ENCODE data around the gene GRIK5.
A peak's percentile ranks its signal among the peaks of the same experiment; 100 is the strongest.

The GRIK5 gene

DNA sequence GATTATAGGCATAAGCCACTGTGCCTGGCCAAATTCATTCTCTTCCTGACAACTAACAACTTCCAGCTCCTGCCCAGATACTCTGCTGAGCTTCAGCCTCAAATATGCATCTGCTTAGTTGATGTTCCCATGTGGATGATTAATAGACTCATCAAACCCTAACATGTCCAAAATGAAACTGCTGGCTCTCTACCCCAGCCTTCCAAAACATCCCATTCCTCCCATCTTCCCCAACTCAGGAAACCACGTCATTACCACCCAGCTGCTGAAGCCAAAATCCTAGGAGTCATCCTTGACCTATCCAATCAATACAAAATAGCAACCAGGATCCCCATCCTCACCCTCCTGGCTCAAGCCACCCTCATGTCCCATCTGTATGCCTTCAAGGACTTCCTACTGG is 41.4 kb upstream of the GRIK5 start:
- no peak for TF ChIP-seq POLR2AphosphoS5 (IDR thresholded peaks at IDR 0.05; ENCODE audit: low read depth, low read length)
- no peak for TF ChIP-seq TAF1 (IDR thresholded peaks at IDR 0.05; ENCODE audit: borderline replicate concordance, insufficient read depth, low read length)
- TF ChIP-seq FOXP2 (optimal IDR thresholded peaks at IDR 0.05; ENCODE audit: borderline replicate concordance, extremely low read depth, extremely low read length, insufficient read depth): no peak
- no peak for TF ChIP-seq SIN3A (IDR thresholded peaks at IDR 0.05; ENCODE audit: borderline replicate concordance, insufficient read depth, low read length)
- TF ChIP-seq, protein P1, sequence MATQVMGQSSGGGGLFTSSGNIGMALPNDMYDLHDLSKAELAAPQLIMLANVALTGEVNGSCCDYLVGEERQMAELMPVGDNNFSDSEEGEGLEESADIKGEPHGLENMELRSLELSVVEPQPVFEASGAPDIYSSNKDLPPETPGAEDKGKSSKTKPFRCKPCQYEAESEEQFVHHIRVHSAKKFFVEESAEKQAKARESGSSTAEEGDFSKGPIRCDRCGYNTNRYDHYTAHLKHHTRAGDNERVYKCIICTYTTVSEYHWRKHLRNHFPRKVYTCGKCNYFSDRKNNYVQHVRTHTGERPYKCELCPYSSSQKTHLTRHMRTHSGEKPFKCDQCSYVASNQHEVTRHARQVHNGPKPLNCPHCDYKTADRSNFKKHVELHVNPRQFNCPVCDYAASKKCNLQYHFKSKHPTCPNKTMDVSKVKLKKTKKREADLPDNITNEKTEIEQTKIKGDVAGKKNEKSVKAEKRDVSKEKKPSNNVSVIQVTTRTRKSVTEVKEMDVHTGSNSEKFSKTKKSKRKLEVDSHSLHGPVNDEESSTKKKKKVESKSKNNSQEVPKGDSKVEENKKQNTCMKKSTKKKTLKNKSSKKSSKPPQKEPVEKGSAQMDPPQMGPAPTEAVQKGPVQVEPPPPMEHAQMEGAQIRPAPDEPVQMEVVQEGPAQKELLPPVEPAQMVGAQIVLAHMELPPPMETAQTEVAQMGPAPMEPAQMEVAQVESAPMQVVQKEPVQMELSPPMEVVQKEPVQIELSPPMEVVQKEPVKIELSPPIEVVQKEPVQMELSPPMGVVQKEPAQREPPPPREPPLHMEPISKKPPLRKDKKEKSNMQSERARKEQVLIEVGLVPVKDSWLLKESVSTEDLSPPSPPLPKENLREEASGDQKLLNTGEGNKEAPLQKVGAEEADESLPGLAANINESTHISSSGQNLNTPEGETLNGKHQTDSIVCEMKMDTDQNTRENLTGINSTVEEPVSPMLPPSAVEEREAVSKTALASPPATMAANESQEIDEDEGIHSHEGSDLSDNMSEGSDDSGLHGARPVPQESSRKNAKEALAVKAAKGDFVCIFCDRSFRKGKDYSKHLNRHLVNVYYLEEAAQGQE (IDR thresholded peaks at IDR 0.05; ENCODE audit: insufficient read depth in 1 of 2, low read depth in 2 of 2, low read length in 2 of 2): no peak

DNA sequence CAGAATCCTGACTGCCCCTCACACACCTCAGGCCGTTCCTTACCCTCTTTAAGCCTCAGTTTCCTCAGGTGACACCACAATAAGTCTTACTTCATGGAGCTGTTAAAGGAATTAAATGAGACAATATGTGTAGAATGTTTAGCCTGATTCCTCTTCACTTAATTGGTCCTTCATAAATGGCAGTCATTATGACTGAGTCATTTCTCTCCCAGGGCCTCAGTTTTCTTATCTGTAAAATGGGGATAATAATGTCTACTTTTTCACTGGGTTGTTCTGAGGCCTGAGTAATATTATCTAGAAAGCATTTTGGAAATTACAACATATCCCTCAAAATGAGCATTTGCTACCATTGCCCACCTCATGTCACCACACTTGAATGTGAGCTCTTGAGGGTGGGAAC is 40.7 kb upstream of the GRIK5 start:
- TF ChIP-seq SIN3A (IDR thresholded peaks at IDR 0.05; ENCODE audit: borderline replicate concordance, insufficient read depth, low read length) (no peak), TAF1 (IDR thresholded peaks at IDR 0.05; ENCODE audit: borderline replicate concordance, insufficient read depth, low read length) (no peak), FOXP2 (optimal IDR thresholded peaks at IDR 0.05; ENCODE audit: borderline replicate concordance, extremely low read depth, extremely low read length, insufficient read depth) (no peak), POLR2AphosphoS5 (IDR thresholded peaks at IDR 0.05; ENCODE audit: low read depth, low read length) (no peak)
- TF ChIP-seq, protein P1 (IDR thresholded peaks at IDR 0.05; ENCODE audit: insufficient read depth in 1 of 2, low read depth in 2 of 2, low read length in 2 of 2): no peak

DNA sequence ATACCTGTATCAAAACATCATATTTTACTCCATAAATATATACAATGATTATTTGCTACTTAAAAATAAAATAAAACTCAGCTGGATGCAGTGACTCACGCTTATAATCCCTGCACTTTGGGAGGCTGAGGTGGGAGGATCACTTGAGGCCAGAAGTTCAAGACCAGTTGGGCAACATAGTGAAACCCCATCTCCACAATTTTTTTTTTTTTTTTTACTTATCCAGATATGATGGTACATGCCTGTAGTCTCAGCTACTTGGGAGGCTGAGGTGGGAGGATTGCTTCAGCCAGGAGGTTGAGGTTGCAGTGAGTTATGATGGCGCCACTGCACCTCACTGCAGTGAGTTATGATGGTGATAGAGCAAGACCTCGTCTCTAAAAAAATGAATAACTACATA is 39.9 kb upstream of the GRIK5 start:
- TF ChIP-seq TAF1 (IDR thresholded peaks at IDR 0.05; ENCODE audit: borderline replicate concordance, insufficient read depth, low read length): no peak
- TF ChIP-seq FOXP2 (optimal IDR thresholded peaks at IDR 0.05; ENCODE audit: borderline replicate concordance, extremely low read depth, extremely low read length, insufficient read depth): no peak
- TF ChIP-seq, protein P1 (IDR thresholded peaks at IDR 0.05; ENCODE audit: insufficient read depth in 1 of 2, low read depth in 2 of 2, low read length in 2 of 2): no peak
- TF ChIP-seq SIN3A (IDR thresholded peaks at IDR 0.05; ENCODE audit: borderline replicate concordance, insufficient read depth, low read length): no peak

- no peak for TF ChIP-seq FOXP2 (optimal IDR thresholded peaks at IDR 0.05; ENCODE audit: borderline replicate concordance, extremely low read depth, extremely low read length, insufficient read depth)
- TF ChIP-seq, protein P1 (IDR thresholded peaks at IDR 0.05; ENCODE audit: insufficient read depth in 1 of 2, low read depth in 2 of 2, low read length in 2 of 2): peak; percentile 31 to 42; a peak in 1 of 4 replicates
Measured at GRCh38 chr19:42108527-42109389, 38.8 kb upstream of the GRIK5 start.

All from PFSK-1 (cell line).